ENCODE measurements around the gene FOXL3.

FOXL3 gene

GRCh38 chr7:251005-251404 lies 39.0 kb upstream of the FOXL3 start:
- in situ Hi-C loops (cut with HindIII; ENCODE audit: low sequenced_read_pairs) = no loop called here
- TF ChIP-seq CTCF (IDR thresholded peaks at IDR 0.05; ENCODE audit: low read depth, low read length, missing control alignments) = no peak
- DNase-seq (ENCODE audit: low read depth) = no peak
- no peak overlapping the region for H3K4me3 ChIP-seq (ENCODE audit: low read depth, low read length)

DNA sequence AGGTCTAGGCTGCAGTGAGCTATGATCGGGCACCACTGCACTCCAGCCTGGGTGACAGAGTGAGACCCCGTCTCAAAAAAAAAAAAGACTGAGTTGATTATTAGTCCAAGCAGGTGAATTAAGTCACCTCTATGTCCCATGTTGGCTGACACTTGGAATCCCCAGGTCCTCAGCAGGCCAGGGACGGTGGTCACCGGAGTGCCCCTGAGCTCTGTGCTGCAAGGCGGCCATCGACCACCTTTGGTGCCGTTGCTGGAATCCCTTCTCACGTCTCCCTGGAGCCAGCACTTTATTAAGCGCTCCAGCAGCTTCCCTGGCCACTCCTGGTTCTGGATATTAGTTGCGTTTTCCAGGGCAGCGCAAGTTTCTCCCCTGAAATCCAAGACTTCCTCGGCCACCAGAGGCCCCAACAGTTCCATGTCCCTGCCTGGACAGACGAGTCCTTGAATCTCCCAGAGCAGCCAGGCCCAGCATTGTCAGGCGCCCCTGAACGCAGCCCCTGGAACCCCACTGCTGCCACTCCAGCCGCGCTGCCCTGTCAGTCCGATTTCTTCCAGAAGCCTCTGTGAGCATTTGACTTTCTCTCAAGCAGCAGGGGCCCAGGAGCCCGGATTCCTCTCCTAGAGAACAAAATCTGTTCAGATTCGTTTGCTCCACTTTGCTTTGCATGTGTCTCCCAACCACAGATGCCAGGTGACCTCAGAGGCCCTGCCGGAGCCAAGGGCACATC lies 38.4 kb upstream of the FOXL3 start:
- no peak for TF ChIP-seq CTCF (IDR thresholded peaks at IDR 0.05; ENCODE audit: low read depth, low read length, missing control alignments)
- in situ Hi-C loops (cut with HindIII; ENCODE audit: low sequenced_read_pairs) = no loop called here
- no peak overlapping the region for H3K4me3 ChIP-seq (ENCODE audit: low read depth, low read length)
- DNase-seq (ENCODE audit: low read depth) = no peak

- no peak overlapping the region for H3K4me3 ChIP-seq (ENCODE audit: low read depth, low read length)
- no peak for TF ChIP-seq CTCF (IDR thresholded peaks at IDR 0.05; ENCODE audit: low read depth, low read length, missing control alignments)
- in situ Hi-C loops (cut with HindIII; ENCODE audit: low sequenced_read_pairs) = no loop called here
- no peak for DNase-seq (ENCODE audit: low read depth)
These were observed 37.6 kb upstream of the FOXL3 start for GRCh38 chr7:252216-252965.

DNA sequence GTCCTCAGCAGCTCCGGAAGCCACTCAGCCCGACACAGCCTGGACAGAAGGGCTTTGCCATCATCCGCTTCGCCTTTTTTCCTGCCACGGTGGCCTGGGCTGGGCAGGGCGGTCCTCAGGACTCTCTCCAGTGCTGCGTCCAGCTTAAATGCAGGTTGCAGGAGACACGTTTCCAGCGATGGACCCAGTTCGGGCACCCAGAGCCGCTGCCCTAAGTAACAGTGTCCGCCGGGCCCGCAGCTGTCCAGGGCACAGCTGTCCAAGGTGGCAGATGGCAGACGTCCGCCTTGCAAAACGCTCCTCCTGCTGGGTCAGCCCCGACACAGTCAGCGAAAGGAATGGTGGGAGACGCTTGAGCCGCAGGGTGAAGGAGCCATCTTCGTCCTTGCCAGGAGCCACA lies 37.0 kb upstream of the FOXL3 start:
- no peak for TF ChIP-seq CTCF (IDR thresholded peaks at IDR 0.05; ENCODE audit: low read depth, low read length, missing control alignments)
- no peak overlapping the region for H3K4me3 ChIP-seq (ENCODE audit: low read depth, low read length)
- in situ Hi-C loops (cut with HindIII; ENCODE audit: low sequenced_read_pairs) = no loop called here
- no peak for DNase-seq (ENCODE audit: low read depth)

GRCh38 chr7:253581-254336 lies 36.2 kb upstream of the FOXL3 start:
- in situ Hi-C loops (cut with HindIII; ENCODE audit: low sequenced_read_pairs) = no loop called here
- TF ChIP-seq CTCF (IDR thresholded peaks at IDR 0.05; ENCODE audit: low read depth, low read length, missing control alignments) = no peak
- DNase-seq (ENCODE audit: low read depth) = no peak
- no peak overlapping the region for H3K4me3 ChIP-seq (ENCODE audit: low read depth, low read length)

DNA sequence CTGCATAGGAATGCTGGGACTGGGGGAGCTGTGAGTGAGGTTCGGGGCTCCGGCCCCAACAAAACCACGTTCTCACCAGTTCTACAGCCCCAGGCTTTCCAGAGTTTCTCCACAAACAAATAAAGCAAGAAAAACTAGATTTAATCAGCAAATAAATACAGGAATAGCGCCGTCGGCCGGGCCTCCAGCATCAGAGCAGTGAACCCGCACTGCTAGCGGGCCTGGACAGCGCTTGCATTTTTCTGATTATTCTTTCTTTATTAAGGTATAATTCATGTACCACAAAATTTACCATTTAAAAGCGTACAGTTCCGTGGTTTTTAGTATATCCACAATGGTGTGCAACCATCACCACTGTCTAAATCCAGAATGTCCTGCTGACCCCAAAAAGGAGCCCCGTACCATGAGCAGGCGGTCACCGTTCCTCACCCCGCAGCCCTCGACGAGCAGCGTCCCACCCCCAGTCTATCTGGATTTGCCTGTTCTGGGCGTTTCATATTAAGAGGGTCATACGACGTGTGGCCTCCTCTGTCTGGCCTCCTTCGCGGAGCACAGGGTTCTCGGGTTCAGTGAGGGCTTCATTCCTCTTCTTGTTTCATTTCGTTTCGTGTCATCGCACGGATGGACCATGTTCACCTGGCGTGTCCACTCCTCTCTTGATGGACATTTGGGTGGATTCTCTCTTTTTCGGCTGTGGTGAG lies 35.5 kb upstream of the FOXL3 start:
- DNase-seq (ENCODE audit: low read depth) = no peak
- in situ Hi-C loops (cut with HindIII; ENCODE audit: low sequenced_read_pairs) = no loop called here
- H3K4me3 ChIP-seq (ENCODE audit: low read depth, low read length) = no peak overlapping the region
- TF ChIP-seq CTCF (IDR thresholded peaks at IDR 0.05; ENCODE audit: low read depth, low read length, missing control alignments) = no peak
